CD14-positive monocyte (primary cell): ENCODE measurements around the gene MAP3K6. TPM values are rescaled to one million over a fixed set of nuclear protein-coding genes. Genes with fewer than 3 reads are reported as not detected.

Experiments used
- DNase-seq, 3 donors: peaks; one replicate each; pipeline ENCODE4 v3.0.0-alpha.2; 2011 to 2022
- H2AFZ ChIP-seq: 2 replicates; pipeline ENCODE4 v1.6.0; 2012; ENCODE audit warnings: mild to moderate bottlenecking, low read depth, low read length, inconsistent platforms; ENCODE audit not compliant: insufficient read depth, poor library complexity, severe bottlenecking
- H3K27ac ChIP-seq, 2 donors: 1 replicate in 1 of 2; 2 replicates in 1 of 2; pipeline ENCODE4 v1.5.1; 2012 to 2013; ENCODE audit warnings: low read length in 2 of 2, control low read depth in 1 of 2, inconsistent platforms in 1 of 2, low read depth in 1 of 2, mild to moderate bottlenecking in 1 of 2
- H3K27me3 ChIP-seq, 2 donors: one replicate each; pipeline versions ENCODE4 v1.6.0 to v1.6.1; 2011 to 2013; ENCODE audit warnings: low read length in 2 of 2; ENCODE audit not compliant: control insufficient read depth in 2 of 2, insufficient read depth in 2 of 2
- H3K36me3 ChIP-seq, 2 donors: replicated peaks in 1 of 2; 1 replicate in 1 of 2; 2 replicates in 1 of 2; pipeline versions ENCODE4 v1.5.1 to v1.6.1; 2012 to 2013; ENCODE audit warnings: low read length in 2 of 2, control low read depth in 1 of 2, inconsistent platforms in 1 of 2, mild to moderate bottlenecking in 1 of 2; ENCODE audit not compliant: insufficient read depth in 2 of 2, control insufficient read depth in 1 of 2
- H3K4me1 ChIP-seq, 2 donors: 1 replicate in 1 of 2; 2 replicates in 1 of 2; pipeline versions ENCODE4 v1.5.1 to v1.6.1; 2012 to 2013; ENCODE audit warnings: low read length in 2 of 2, control low read depth in 1 of 2, inconsistent platforms in 1 of 2, mild to moderate bottlenecking in 1 of 2, moderate library complexity in 1 of 2; ENCODE audit not compliant: insufficient read depth in 2 of 2, control insufficient read depth in 1 of 2
- H3K4me2 ChIP-seq: replicated peaks from 2 replicates; pipeline ENCODE3; 2012; ENCODE audit warnings: low read length, moderate library complexity, mild to moderate bottlenecking; ENCODE audit not compliant: poor library complexity, severe bottlenecking; ENCODE audit errors: extremely low read depth
- H3K4me3 ChIP-seq, 3 experiments: fragments of 200-600 bp in 1 of 3; sonication (generic) in 1 of 3; replicated peaks in 1 of 3; 1 replicate in 2 of 3; 2 replicates in 1 of 3; pipeline ENCODE4 v1.5.1; 2011 to 2013; ENCODE audit warnings: low read length in 3 of 3, mild to moderate bottlenecking in 3 of 3, control low read depth in 2 of 3, low read depth in 2 of 3, inconsistent platforms in 1 of 3, moderate library complexity in 1 of 3
- H3K79me2 ChIP-seq: 2 replicates; pipeline ENCODE4 v1.6.0; 2012; ENCODE audit warnings: mild to moderate bottlenecking, control low read depth, inconsistent platforms, low read length, moderate library complexity; ENCODE audit not compliant: insufficient read depth
- H3K9ac ChIP-seq: 2 replicates; pipeline ENCODE4 v1.6.0; 2017; ENCODE audit warnings: low read length, mild to moderate bottlenecking; ENCODE audit not compliant: insufficient read depth, poor library complexity, severe bottlenecking
- H3K9me3 ChIP-seq, 2 donors: replicated peaks in 1 of 2; 1 replicate in 1 of 2; 2 replicates in 1 of 2; pipeline versions ENCODE4 v1.5.1 to v1.6.1; 2012 to 2013; ENCODE audit warnings: low read length in 2 of 2, control low read depth in 1 of 2; ENCODE audit not compliant: control insufficient read depth in 1 of 2, insufficient read depth in 1 of 2
- H4K20me1 ChIP-seq: 2 replicates; pipeline ENCODE4 v1.6.0; 2012; ENCODE audit warnings: mild to moderate bottlenecking, low read length, control low read depth, moderate library complexity; ENCODE audit not compliant: insufficient read depth
- H3K27ac Mint-ChIP-seq, 7 donors: one replicate each; pipeline ENCODE4 v1.8.0; 2020; ENCODE audit warnings: mild to moderate bottlenecking in 7 of 7, mixed read lengths in 7 of 7, moderate library complexity in 6 of 7, inconsistent platforms in 2 of 7
- H3K27me3 Mint-ChIP-seq, 3 donors: one replicate each; pipeline ENCODE4 v1.8.0; 2021 to 2022; ENCODE audit warnings: low read depth in 3 of 3, mild to moderate bottlenecking in 3 of 3, mixed read lengths in 3 of 3, moderate library complexity in 3 of 3, inconsistent platforms in 1 of 3
- H3K36me3 Mint-ChIP-seq, 2 donors: one replicate each; pipeline ENCODE4 v1.8.0; 2020; ENCODE audit warnings: mixed read lengths in 2 of 2, inconsistent platforms in 1 of 2, mild to moderate bottlenecking in 1 of 2
- H3K4me1 Mint-ChIP-seq: one replicate; pipeline ENCODE4 v1.8.0; 2020; ENCODE audit warnings: mild to moderate bottlenecking, mixed read lengths
- H3K4me3 Mint-ChIP-seq, 2 donors: one replicate each; pipeline ENCODE4 v1.8.0; 2020; ENCODE audit warnings: mild to moderate bottlenecking in 2 of 2, mixed read lengths in 2 of 2, moderate library complexity in 1 of 2
- H3K9me3 Mint-ChIP-seq, 7 donors: one replicate each; pipeline ENCODE4 v1.8.0; 2020 to 2022; ENCODE audit warnings: mixed read lengths in 7 of 7, mild to moderate bottlenecking in 6 of 7, moderate library complexity in 6 of 7, inconsistent platforms in 2 of 7
- CTCF ChIP-seq: fragments of 200-600 bp; IDR thresholded peaks from one replicate; pipeline ENCODE4 v1.8.0; 2022; ENCODE audit warnings: antibody characterized with exemption, mild to moderate bottlenecking
- WGBS: methylation state at CpG from one replicate; pipeline ENCODE4 v1.1.5; 2013; ENCODE audit warnings: missing lambda C conversion rate; ENCODE audit not compliant: insufficient coverage; 5-methylcytosine and 5-hydroxymethylcytosine counted together
- intact Hi-C, 2 donors: fragments of 100-400 bp; cut with micrococcal nuclease; formaldehyde crosslinking; loops; one replicate each; pipeline versions ENCODE4 v1.15.0 to v1.15.1; 2023
- polyA plus RNA-seq, 3 donors: library from polyadenylated mRNA; depleted of rRNA in 1 of 3; unstranded in 2 of 3; stranded (reverse) in 1 of 3; fragments of 300-500 nt in 2 of 3; fragments of >200 nt in 1 of 3; fragmentation: Illumina TruSeq in 2 of 3; gene quantifications; 1 replicate in 2 of 3; 2 replicates in 1 of 3; pipeline ENCODE4 v1.2.3, GENCODE V29; 2012 to 2021

MAP3K6 gene
- polyA plus RNA-seq, 3 donors: 3.2 to 14.8 (median 6.7) TPM

GRCh38 chr1:27397749-27398148 lies 31.0 kb upstream of the MAP3K6 start:
- H3K4me2 ChIP-seq: no peak overlapping the region
- H3K9ac ChIP-seq: no peak overlapping the region
- no peak for DNase-seq
- Mint-ChIP-seq H3K27me3 (peaks cover 4 to 10% (median 6%) of the 10 kb centered on the region in 3 donors), H3K36me3 (no peaks in the 10 kb centered on the region), H3K4me3 (no peak overlapping the region), H3K4me1 (peaks cover 11% of the 10 kb centered on the region), H3K9me3 (peaks cover 0 to 4% (median 0%) of the 10 kb centered on the region in 7 donors), H3K27ac (no peak overlapping the region)
- WGBS: 100% methylated on average over 2 of the region's 7 CpGs
- no peak overlapping the region for H3K4me3 ChIP-seq
- no peaks in the 10 kb centered on the region for H3K9me3 ChIP-seq
- no peaks in the 10 kb centered on the region for H3K36me3 ChIP-seq
- intact Hi-C loops: loop anchor here in 1 of 2 donors (5.0 to 10.0 kb wide), 2 partner anchors 40 to 293 kb away; no protein-coding TSS in a partner anchor
- no peaks in the 10 kb centered on the region for H3K79me2 ChIP-seq
- H3K4me1 ChIP-seq: peaks cover 9% of the 10 kb centered on the region in 2 donors
- peaks cover 25% of the 10 kb centered on the region for H4K20me1 ChIP-seq
- H3K27me3 ChIP-seq: peaks cover 0 to 5% of the 10 kb centered on the region in 2 donors
- no peak for TF ChIP-seq CTCF
- no peak overlapping the region for H3K27ac ChIP-seq
- no peak overlapping the region for H2AFZ ChIP-seq

GRCh38 chr1:27397110-27397509 lies 30.3 kb upstream of the MAP3K6 start:
- no peak for TF ChIP-seq CTCF
- no peak overlapping the region for H3K9ac ChIP-seq
- no peaks in the 10 kb centered on the region for H3K9me3 ChIP-seq
- H3K27ac Mint-ChIP-seq: peak overlapping the region in 1 of 7 donors; percentile 69
- H2AFZ ChIP-seq: no peak overlapping the region
- no peak overlapping the region for H3K4me2 ChIP-seq
- H3K79me2 ChIP-seq: no peaks in the 10 kb centered on the region
- H3K36me3 ChIP-seq: no peaks in the 10 kb centered on the region
- intact Hi-C loops: loop anchor here in 1 of 2 donors (5.0 to 10.0 kb wide), 2 partner anchors 40 to 292 kb away; no protein-coding TSS in a partner anchor
- peaks cover 7% of the 10 kb centered on the region for H3K4me1 Mint-ChIP-seq
- H3K36me3 Mint-ChIP-seq: no peaks in the 10 kb centered on the region
- peaks cover 18% of the 10 kb centered on the region for H4K20me1 ChIP-seq
- no peak overlapping the region for H3K4me3 Mint-ChIP-seq
- H3K27ac ChIP-seq: no peak overlapping the region
- H3K27me3 Mint-ChIP-seq: peaks cover 8 to 13% (median 8%) of the 10 kb centered on the region in 3 donors
- H3K4me3 ChIP-seq: no peak overlapping the region
- peaks cover 7 to 9% of the 10 kb centered on the region in 2 donors for H3K4me1 ChIP-seq
- H3K9me3 Mint-ChIP-seq: peaks cover 0 to 5% (median 0%) of the 10 kb centered on the region in 7 donors
- 96% methylated on average over 3 of the region's 3 CpGs for WGBS
- H3K27me3 ChIP-seq: peaks cover 0 to 6% of the 10 kb centered on the region in 2 donors
- DNase-seq: no peak
